Measurements from ENCODE around the gene MEGF6.

Gene MEGF6

DNA sequence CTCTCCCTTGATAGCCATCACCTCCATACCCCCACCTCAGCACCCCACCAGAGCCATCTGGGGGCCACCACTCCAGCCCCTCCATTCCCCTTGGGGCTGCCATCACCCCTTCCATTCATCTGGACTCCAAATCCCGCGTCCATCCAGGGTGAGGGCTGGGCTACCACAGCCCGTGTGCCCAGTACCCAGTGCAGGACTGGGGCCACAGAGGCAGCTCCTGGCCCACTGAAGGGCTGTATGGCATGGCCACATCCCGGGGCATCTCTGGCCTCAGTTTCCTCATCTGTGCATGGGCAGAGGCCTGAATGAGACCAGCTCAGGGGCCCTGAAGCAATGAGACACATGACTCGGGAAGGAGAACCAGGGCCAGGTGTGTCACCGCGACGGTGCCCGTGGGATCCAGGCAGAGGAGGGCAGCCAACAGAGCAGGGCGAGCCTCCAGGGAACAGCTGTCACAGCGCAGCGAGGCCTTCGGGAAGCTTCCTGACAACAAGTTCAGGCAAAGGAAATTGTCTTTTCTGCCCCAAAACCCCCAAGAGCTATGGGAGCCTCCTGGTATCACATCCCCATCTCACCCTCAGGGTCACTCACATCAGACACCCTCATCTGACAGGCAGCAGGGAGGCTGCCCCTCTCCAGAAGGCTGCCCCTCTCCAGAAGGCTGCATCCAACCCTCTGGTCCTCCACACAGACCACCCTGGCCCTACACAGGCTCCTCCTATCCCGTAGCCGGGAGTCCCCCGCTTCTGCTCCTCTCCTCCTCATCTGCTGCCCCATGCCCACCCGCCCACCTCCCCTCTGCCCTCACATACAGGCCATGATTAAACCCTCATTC is 76.3 kb downstream of the MEGF6 start:
- no peak for DNase-seq

DNA sequence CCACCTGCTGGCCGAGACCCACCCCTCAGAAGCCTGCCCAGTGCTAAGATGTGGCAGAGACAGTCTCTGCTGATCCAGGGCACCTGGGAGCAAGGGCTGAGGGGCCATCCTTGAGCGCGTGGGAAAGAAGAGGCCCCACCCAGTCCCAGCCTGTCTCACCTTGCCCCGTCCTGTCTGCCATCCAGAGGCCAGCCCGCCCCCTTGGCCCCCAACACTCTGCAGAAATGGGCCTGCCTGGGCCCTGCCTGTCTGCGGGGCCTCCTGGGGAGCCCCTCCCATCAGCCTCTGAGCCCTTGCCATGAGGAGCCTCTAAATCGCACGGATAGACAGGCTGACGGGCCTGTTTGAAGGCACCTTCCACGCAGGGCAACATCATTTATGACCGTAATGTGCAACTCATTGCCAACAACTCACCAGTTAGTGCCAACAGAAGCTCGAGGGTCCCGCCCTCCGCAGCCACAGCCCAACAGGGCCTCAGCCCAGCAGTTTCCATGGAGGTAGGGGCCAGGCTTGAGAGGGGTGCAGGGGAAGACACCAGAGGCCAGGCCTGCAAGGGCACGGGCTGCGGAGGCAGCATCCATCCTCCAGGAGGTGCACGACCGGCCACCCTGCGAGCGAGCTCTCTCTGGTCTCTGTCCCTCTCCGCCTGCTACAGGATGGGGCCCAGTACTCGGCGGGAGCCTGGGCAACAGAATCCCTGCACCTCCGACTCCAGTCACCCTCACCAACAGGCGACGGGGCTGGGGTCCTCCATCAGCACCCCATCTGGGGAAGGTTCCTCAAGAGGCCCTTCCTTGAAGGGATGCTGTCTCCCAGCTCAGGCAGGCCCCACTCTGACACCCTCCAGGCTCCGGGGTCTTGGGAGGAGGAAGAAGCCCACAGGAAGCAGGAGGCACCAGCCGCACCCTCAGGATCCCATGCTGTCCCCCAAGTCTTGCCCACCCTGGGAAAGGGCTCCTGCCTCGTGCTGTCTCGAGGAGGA is 78.0 kb downstream of the MEGF6 start:
- DNase-seq = no peak

DNA sequence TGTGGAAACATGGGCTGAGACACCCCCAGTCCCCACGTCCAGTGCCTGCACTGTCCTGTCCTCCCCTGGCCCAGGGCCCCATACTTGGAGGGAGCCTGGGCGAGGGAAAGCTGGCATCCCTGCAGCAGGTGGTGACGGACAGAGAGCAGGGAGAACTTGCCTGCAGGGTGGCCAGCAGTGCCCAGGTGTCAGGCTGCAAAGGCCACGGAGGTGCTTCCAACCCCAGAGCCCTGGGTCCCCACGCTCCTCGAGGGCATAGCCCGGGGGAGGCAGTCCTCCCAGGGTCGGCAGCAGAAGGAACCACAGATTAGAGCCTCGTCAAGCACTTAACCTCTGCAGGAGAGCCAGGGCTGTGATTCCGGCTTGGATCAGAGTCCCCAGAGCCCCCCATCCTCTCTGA is 79.4 kb downstream of the MEGF6 start:
- DNase-seq = no peak

DNA sequence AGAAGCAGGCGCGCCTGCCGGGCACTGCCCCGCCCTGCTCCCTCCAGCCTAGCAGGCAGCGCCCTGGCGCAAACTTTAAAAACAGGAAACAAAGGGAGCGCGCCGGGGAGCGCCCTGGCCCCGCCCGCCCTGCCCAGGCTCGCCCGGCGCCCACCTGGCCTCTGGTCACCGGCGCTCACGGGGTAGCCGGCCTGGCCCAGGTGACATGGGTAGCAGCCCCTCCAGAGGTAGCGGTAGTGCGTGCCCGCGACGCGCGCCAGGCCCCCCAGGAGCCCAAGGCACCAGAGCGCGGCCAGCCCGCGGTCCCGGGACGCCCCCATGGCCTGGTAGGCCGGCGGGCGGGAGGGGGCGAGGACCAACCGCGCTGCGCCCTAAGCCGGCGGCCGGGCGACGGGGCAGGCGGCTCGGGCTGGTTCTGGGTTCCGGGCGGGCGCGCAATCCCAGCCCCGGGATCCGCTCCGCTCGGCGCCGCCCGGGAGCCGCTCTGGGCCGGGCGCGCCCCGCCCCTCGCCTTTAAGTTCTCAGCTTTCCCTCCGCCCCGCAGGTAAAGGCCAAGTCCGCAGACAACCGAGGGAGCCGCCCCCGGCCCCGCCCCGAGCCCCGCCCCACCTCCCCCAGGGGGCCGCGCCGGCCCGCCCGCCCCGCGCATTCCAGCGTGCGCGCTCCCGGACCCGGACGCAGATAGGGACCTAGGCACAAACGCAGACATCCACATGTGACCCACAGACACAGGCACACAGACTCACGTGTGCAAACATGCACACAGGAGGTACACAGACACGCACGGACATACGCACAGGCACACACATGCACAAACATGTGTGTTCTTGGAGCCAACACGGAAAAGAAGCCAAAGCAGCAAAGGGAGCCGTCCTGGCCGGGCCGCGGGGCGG is 80.1 kb downstream of the MEGF6 start:
- DNase-seq = peak; percentile 84

DNA sequence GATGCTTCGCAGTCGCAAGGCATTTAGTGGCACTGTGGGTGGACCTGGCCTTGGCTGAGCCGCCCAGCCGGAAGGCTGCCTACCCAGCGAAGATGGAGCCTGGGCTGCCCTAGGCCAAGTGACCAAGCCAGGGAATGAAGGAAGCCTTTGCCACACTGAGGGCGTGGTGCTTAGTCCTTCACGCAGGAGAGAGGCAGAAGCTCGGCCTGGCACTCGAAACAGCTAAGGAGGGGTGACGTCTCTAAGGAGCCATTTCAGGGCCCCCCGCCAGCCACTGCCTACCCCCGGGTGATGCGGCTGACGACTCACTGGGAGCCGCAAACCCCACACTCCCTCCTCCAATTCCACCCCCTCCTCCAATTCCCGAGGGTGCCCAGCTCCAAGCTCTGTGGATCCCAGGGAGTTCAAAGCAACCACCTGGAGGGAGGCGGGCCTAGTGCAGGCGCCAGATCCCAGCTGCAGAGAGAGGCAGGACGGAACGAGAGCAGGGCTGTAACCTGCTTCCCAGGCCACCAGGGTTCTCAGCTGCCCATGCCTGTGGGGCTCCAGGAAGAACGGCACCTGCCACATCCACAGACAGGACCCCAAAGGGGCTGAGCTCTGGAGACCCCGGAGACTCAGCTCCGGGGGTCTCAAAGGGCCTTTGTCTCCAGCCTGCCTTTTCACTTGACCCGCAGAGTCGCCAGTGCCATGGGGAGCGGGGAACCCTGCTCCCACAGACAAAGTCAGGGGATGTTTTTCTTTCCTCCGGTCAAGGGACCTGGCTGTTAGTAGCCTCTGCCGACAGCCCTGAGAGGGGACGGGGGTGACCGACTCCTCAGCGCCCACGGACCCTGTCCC is 81.0 kb downstream of the MEGF6 start:
- DNase-seq = no peak

DNA sequence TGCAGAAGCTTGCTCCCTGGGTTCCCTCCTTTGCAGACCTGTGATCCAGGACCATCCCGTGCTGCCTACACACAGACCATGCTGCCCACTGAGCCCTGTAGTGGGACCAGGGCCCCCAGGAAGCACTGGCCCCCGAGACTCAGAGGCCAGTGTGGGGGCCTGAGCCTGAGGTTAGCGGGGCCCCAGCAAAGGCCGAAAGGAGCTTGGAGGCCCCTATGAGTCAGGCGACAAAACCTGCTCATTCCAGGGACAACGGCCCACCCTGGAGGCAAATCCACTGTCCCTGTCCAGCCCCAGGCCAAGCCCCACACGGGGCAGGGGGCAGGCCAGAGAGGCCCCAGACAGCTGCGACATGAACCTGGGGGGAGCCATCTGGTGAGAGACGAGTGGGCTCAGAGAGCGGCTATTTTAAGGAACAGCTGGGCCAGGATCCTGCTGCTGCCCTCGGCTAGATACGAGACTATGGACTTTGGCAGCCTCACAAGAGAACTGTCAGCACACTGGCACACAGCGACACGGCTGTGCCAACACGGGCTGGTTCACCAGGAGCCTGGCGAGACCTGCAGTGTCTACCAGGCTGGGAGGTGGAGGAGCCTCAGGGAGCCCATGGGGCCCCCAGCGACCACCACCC is 82.1 kb downstream of the MEGF6 start:
- DNase-seq = no peak

DNA sequence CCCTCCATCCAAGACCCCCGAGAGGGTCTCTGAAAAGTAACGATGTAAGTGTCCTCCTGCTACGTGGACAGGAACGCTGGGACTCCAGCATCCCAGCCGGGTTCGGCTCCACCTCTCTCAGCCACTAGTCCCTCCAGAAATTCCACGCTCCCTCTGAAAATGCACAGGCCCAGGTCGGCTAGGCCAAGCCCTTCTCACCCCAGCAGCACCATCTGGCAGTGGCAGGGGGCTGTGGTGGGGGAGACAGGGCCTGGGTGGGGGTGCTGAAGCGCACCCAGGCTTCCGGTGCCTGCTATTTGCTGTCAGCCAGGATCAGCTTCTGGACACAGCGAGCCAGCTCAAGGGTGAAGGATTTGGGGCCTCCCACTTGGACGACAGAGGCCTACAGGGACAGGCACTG is 83.5 kb downstream of the MEGF6 start:
- no peak for DNase-seq

DNA sequence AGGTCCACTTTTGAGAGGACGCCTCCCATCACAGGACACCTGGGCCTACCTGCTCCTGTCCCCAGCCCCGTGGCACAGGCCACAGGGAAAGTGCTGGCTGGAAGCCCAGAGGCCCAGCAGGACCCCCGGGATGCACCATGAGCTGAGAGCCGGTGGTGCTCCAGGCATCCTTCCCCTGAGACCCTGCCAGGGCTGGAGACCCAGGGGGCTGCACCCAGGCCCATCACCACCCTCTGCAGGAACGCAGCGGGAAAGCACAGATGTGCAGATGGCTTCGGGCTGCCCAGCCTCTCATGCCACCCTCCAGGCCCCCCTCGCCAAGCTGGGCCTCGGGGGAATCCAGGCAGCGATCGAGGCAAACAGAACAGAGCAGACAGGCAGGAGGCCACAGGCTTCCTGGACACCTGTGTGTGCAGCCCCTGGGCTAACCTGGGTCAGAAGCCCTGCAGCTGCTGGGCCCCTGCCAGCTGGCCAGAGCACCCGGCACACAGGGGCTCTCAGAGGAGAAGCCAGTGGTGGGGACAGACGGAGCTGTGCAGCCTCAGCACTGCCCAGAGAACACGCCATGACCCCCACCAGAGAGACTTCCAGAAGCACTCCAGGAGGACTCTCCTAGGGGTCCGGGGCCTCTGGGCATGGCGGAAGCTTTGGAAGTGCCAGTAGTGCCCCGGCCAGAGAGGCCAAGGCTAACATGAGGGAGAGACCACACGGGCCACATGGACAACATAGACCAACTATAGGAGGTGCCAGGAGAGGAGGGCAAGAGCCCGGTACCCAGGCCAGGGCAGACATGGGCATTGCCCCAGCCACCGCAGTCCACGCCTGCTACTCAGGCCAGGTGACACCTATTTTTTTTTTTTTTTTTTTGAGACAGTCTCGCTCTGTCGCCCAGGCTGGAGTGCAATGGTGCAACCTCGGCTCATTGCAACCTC is 85.5 kb downstream of the MEGF6 start:
- DNase-seq = no peak

DNA sequence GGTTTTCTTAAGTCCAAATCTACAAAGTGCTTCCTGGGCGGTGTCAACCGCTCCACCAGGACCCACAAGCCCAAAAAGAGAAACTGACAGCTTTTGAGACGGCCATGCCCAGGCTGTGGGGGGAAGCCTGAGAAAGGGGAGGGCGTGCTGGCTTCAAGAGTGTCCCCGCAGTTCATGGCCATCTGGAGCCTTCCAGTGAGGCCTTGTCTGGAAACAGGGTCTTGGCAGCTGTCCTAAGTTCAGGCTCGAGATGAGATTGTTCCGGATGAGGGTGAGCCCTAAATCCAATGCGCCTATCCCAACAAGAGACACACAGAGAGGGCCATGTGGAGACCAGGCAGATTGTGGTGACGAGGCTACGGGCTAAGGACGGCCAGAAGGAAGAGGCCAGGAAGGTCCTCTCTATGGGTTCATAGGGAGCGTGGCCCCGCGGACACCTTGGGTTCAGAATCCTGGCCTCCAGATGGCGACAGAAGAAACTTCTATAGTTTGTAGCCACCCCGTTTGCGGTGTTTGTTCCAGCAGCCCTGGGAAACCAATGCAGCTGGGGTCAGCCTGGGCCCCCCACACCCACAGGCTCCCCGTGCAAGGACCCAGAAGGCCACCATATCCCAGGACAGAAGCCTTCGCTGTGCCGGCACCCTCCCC is 86.6 kb downstream of the MEGF6 start:
- no peak for DNase-seq

DNA sequence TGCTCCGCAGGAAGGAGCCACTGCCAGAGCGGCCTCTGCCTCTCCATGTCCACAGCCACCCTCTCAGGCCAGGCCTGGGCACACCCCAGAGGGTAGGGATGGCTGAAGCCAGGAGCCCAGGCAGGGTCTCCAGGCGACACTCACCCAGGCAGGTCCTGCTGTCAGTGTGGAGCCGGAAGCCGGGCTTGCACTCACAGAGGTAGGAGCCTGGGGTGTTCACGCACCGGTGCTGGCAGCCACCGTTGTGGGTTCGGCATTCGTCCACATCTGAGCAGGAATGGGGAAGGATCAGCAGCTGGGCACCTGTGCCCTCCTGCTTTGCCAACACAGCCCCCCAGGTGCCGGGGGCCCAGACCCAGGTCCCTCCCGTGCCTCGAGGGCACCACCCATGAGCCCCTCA is 87.3 kb downstream of the MEGF6 start:
- no peak for DNase-seq

DNA sequence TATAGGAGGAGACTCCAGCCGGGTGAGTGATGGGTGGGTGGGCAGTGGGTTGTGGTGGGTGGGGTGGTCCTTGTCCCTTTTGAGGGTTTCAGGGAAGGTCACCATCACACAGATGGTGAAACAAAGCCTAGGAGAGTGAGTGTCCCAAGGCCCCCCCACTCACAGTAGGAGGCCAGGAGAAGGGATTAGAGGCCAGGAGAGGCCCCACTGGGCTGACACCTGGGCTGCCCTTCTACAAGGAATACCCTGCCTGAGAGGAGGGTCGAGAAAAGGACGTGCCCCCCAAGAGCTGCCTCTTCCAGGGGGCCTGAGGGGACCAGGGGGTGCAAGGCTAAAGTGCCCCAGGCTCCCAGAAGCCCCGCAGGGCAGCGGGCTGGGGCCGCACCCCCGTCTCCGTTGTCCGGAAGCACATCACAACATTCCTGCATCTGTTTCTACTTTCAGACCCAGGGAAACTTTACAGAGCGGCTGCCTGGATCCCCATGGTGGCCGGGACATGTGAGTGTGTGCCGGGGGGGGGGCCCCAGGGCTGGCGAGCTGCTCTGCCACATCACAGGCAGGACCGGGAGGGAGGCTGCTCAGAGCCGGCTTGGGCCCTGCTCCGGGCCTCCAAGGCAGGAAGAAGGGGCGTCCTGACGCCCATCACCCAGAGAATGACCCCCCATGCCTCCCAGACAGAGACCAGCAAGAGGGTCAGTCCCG is 88.6 kb downstream of the MEGF6 start:
- no peak for DNase-seq

DNA sequence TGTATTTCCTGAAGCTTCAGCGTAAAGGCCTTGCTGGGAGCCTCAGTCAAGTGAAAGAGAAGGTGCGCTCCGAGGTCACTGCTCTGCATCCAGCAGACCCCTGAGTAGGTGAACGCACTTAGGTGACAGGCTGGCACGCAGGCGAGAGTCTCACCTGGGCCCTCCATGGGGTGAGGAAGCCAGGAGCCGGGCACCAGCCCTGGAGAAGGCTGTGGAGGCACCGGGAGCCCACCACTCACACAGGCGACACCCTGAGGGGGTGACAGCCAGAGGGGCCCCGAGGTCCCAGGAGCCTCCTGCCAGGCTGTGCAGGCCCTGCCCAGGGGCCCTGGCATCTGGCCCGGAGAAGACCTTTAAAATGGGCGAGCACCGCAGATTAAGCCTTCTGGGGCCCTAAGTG is 89.2 kb downstream of the MEGF6 start:
- no peak for DNase-seq

DNA sequence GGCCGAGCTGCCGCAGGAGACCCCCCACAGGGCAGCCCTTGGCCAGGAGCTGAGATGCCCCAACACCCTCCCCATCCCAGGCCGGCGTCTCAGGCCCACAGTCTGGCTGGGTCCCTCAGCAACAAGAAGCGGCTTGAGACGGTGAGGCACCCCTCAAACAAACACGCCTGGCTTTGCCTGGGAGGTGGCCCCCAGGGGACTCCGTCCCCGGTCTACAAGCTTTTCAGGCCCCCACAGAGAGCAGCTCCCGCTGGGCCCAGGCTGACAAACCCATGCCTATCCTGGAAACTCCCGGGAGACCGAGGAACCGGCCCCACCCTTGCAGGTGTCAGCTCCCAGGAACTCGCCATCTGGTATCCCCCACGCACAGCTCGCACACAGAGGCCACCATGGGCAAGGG is 89.9 kb downstream of the MEGF6 start:
- DNase-seq = no peak

DNA sequence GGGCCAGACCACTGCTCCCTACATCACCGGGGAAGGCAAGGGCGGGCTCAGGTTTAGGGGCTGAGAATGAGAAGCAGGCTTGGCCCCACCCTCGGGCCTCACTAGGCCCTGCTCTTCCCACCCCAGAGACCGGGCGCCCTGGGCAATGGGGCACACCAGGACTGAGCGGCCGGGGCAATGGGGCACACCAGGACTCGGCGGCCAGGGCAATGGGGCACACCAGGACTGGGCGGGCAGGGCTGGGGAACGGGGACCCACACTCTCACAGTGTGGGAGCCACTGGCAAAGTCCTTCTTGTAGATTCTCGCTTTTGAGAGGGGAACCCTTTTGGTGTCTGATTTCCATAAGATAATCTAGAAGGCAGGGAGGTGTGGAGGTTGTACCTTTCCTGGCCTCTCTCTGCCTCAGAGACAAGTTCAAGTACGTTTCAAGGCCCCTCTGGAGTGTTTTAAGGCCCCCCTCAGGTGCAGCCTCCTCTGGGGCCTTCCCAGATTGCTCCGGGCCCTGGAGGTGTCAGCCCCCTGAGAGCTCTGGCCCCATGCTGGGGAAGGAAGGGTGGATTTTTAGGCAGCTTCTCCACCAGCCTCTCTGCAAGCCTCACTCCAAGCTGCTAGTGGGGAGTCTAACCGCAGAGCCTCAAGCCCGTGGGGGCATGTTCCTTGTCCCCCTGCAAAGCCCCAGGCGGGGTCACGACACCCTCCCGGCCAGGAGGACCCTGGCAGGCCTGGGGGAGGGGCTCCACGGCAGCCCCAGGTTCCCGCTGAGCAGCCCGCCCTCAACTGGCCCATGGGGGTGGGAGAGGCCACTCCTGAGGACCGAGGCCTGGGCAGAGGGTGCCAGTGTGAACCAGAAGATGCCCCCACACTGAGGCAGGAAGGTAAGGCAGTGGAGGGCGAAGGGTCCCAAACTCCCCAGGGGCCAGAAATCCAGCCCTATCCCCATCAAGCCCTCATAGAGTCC is 90.6 kb downstream of the MEGF6 start:
- no peak for DNase-seq

DNA sequence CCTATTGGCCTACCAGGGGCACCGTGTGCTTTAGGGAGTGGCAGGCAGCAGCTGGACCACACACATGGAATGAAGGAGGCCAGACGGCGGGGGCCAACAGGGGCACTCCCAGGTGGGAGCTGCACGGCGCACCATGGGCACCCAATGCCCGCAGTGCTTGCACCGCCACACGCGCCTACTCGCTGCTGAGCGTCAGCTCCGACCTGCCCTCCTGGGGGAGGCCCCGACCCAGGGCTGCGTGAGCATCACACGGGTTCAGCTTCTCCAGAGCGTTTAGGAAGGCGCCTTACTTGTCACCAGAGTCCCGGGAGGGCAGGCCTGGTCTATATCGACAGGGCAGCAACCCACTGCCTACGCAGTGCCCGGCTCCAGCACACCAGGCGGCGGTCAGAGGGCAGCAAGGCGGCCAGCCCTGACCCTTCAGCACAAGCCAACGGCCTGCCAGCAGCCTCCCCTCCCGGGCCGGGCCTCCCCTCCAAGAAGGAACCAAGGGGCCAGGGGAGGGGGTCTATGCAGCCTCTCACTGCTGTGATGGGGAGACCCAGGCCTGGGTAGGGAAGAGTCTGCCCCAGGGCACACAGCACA is 91.9 kb downstream of the MEGF6 start:
- no peak for DNase-seq

DNA sequence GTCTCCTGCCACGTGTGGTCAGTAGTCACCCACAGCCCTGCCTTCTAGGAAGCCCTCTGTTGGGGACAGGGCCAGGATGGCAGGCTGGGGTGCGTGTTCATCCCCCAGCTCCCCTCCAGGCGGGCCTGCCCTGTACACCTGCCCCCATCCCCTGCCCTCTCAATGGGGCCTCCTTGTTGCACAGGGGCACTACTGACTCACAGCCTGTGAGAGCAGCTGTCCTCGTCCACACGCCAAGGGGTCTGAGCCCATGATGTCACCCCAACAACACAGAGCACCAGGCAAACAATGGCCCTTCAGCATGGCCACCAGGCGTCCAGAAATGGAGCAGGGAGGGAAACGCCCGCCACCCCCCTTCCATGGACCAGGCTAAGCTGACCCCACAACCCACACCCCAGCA is 92.6 kb downstream of the MEGF6 start:
- no peak for DNase-seq

DNA sequence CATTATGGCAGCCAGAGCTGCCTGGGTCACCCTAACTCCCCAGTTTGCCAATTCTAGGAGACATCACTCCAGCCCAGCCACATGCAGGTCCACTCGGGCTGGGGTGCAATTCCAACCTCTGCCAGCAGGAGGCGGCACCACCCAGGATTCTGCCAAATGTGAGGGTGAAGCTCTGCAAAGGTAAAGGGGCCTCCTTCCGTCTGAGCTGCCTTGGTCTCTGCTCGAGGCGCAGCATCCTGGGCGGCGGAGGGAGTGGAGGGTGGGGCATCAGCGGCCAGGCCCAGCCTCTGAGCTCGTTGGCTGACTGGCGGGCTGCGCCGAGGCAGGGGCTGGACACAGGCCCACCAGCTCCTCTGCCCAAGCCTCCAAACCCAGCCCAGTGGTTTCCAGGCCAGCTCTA is 93.1 kb downstream of the MEGF6 start:
- peak; percentile 22 for DNase-seq

All from CD4-positive, alpha-beta T cell treated with Interleukin-10 for 1 hour (primary cell).